HepG2 (cell line): ENCODE results near the gene CELSR2. TPM values are rescaled to one million over a fixed set of nuclear protein-coding genes. Genes with fewer than 3 reads are reported as not detected.

Source experiments
- JARID2 ChIP-seq: sonication (generic); formaldehyde crosslinking; IDR thresholded peaks from 2 replicates; pipeline ENCODE4 v1.8.1; 2023; ENCODE audit warnings: missing genetic modification reagents, inconsistent platforms; ENCODE audit not compliant: insufficient replicate concordance
- SETDB1 ChIP-seq: sonication (generic); formaldehyde crosslinking; IDR thresholded peaks from 2 replicates; pipeline ENCODE4 v1.5.1; 2020; ENCODE audit warnings: missing genetic modification reagents, mild to moderate bottlenecking, borderline replicate concordance
- SIX1 ChIP-seq: sonication (generic); formaldehyde crosslinking; IDR thresholded peaks from 2 replicates; pipeline ENCODE4 v1.4.0; 2020; ENCODE audit warnings: missing genetic modification reagents, borderline replicate concordance
- SMARCC2 ChIP-seq: fragments of 450-650 bp; IDR thresholded peaks from 2 replicates; pipeline ENCODE4 v1.6.1; 2017; ENCODE audit warnings: antibody characterized with exemption, mild to moderate bottlenecking
- ZKSCAN8 ChIP-seq: IDR thresholded peaks from 2 replicates; pipeline ENCODE4 v1.6.1; 2016; ENCODE audit warnings: borderline replicate concordance, missing genetic modification reagents, missing compliant biosample characterization
- ZNF234 ChIP-seq: sonication (generic); formaldehyde crosslinking; conservative IDR thresholded peaks from 2 replicates; pipeline ENCODE4 v1.5.1; 2020; ENCODE audit warnings: mild to moderate bottlenecking, missing genetic modification reagents
- ZNF292 ChIP-seq: sonication (generic); formaldehyde crosslinking; IDR thresholded peaks from 2 replicates; pipeline ENCODE4 v1.8.1; 2022; ENCODE audit warnings: mild to moderate bottlenecking, low read depth, missing genetic modification reagents, borderline replicate concordance
- ZNF335 ChIP-seq: sonication (generic); formaldehyde crosslinking; IDR thresholded peaks from 2 replicates; pipeline ENCODE4 v1.4.0; 2020; ENCODE audit warnings: missing genetic modification reagents
- ZNF343 ChIP-seq: sonication (generic); formaldehyde crosslinking; IDR thresholded peaks from 2 replicates; pipeline ENCODE4 v1.4.0; 2020; ENCODE audit warnings: mild to moderate bottlenecking, missing genetic modification reagents
- ZNF431 ChIP-seq: sonication (generic); formaldehyde crosslinking; IDR thresholded peaks from 2 replicates; pipeline ENCODE4 v1.9.0; 2022; ENCODE audit warnings: missing genetic modification reagents, low read depth, mild to moderate bottlenecking, borderline replicate concordance
- ZNF569 ChIP-seq: sonication (generic); formaldehyde crosslinking; IDR thresholded peaks from 2 replicates; pipeline ENCODE4 v1.5.0; 2020; ENCODE audit warnings: mild to moderate bottlenecking, missing genetic modification reagents, moderate library complexity, borderline replicate concordance
- ZNF749 ChIP-seq: sonication (generic); formaldehyde crosslinking; IDR thresholded peaks from 2 replicates; pipeline ENCODE4 v1.8.0; 2022; ENCODE audit warnings: mild to moderate bottlenecking, missing genetic modification reagents, moderate library complexity, borderline replicate concordance
- ZNF891 ChIP-seq: sonication (generic); formaldehyde crosslinking; IDR thresholded peaks from 2 replicates; pipeline ENCODE4 v1.5.0; 2020; ENCODE audit warnings: mild to moderate bottlenecking, missing genetic modification reagents
- polyA plus RNA-seq, 8 experiments: library from polyadenylated mRNA; depleted of rRNA in 3 of 8; stranded (reverse) in 7 of 8; unstranded in 1 of 8; fragments of >200 nt; fragmentation: Illumina TruSeq in 4 of 8; extraction: Trizol in 4 of 8; gene quantifications; 2 replicates each; pipeline versions ENCODE4 v1.2.1 to v1.2.3, GENCODE V29; 2011 to 2016; ENCODE audit warnings: low read depth in 4 of 8, missing spikeins in 1 of 8, mixed read lengths in 1 of 8; ENCODE audit not compliant: insufficient read depth in 1 of 8
- total RNA-seq, 5 experiments: library from RNA; depleted of rRNA; stranded (reverse); fragments of >200 nt; fragmentation: Illumina TruSeq; extraction: Trizol; gene quantifications; 2 replicates each; pipeline ENCODE4 v1.2.3, GENCODE V29; 2016; ENCODE audit warnings: low read depth in 1 of 5
- TF ChIP-seq, protein P1 (sequence below): sonication (generic); formaldehyde crosslinking; IDR thresholded peaks from 2 replicates; pipeline ENCODE4 v1.5.0; 2020; ENCODE audit warnings: missing genetic modification reagents, mild to moderate bottlenecking, borderline replicate concordance
- TF ChIP-seq, protein P2 (sequence below): sonication (generic); formaldehyde crosslinking; IDR thresholded peaks from 2 replicates; pipeline ENCODE4 v1.4.0; 2020; ENCODE audit warnings: mild to moderate bottlenecking, missing genetic modification reagents
- TF ChIP-seq, protein P3 (sequence below), 2 experiments: sonication (generic) in 1 of 2; formaldehyde crosslinking in 1 of 2; IDR thresholded peaks; 2 replicates each; pipeline versions ENCODE4 v1.4.0 to v1.6.1; 2018 to 2020; ENCODE audit warnings: missing genetic modification reagents in 2 of 2, borderline replicate concordance in 1 of 2, low read depth in 1 of 2, mild to moderate bottlenecking in 1 of 2, missing biosample characterization in 1 of 2
- TF ChIP-seq, protein P4 (sequence below): IDR thresholded peaks from 2 replicates; pipeline ENCODE4 v1.6.1; 2016; ENCODE audit warnings: mild to moderate bottlenecking, missing biosample characterization, missing genetic modification reagents

CELSR2 gene
- total and polyA plus RNA-seq, 2 of the 13 experiments (the other 11 are each of a cell fraction or from before 2014, with no cell fraction given) = 4.0 to 6.6 TPM

DNA sequence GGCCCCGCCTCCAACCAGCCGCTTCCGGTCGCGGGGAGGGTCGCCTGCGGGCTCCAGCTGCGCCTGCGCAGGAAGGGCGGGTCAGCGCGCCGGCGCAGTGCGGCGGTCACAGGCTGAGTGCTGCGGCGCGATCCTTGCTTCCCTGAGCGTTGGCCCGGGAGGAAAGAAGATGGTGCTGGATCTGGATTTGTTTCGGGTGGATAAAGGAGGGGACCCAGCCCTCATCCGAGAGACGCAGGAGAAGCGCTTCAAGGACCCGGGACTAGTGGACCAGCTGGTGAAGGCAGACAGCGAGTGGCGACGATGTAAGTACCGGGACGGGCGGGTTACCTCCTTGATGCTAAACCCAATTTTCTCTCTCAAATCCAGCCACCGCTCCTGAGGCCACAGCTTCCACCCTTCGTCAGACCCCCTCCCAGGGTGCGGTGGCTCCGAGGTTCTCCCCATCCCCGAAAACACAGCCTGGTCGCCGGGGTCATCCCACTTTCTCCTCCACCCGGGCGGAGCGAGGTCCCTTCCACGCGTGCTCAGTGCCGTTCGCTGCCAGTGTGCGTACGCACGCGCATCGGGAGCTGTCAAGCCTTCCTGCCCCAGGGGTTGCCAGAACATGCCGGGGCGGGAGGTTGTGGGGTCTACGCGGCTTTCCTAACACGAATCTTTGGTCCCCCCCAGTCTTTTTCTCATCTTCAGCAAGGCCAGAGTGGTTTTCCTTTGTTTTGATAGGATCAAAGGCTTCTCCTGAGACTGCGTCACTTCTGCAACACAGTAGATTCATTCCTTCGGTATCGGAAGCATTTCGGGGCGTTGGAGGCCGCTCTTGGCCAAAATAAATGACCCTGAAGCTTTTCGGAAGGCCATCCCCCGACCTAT lies 35.3 kb upstream of the CELSR2 start, which contains the start of gene SARS1 (continued):
- TF ChIP-seq, protein P1, sequence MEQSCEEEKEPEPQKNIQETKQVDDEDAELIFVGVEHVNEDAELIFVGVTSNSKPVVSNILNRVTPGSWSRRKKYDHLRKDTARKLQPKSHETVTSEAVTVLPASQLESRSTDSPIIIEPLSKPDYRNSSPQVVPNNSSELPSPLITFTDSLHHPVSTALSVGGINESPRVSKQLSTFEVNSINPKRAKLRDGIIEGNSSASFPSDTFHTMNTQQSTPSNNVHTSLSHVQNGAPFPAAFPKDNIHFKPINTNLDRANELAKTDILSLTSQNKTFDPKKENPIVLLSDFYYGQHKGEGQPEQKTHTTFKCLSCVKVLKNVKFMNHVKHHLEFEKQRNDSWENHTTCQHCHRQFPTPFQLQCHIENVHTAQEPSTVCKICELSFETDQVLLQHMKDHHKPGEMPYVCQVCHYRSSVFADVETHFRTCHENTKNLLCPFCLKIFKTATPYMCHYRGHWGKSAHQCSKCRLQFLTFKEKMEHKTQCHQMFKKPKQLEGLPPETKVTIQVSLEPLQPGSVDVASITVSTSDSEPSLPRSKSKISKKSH (CRISPR knock-in tag) = 0 out of 2 replicates have a peak, but pooled peaks have one; percentile 52
- TF ChIP-seq SIX1 (CRISPR knock-in tag) (no peak), ZNF335 (no peak), JARID2 (no peak), ZNF749 (CRISPR knock-in tag) (no peak), ZNF234 (no peak), ZKSCAN8 (no peak), ZNF431 (CRISPR knock-in tag) (no peak), SMARCC2 (no peak), ZNF343 (CRISPR knock-in tag) (peak; percentile 63; the same call in 1 of the 2 replicates), ZNF292 (peak; percentile 14; the same call in 1 of the 2 replicates), ZNF569 (CRISPR knock-in tag) (no peak), SETDB1 (no peak), ZNF891 (CRISPR knock-in tag) (0 out of 2 replicates have a peak, but pooled peaks have one; percentile 70)
- TF ChIP-seq, protein P2, sequence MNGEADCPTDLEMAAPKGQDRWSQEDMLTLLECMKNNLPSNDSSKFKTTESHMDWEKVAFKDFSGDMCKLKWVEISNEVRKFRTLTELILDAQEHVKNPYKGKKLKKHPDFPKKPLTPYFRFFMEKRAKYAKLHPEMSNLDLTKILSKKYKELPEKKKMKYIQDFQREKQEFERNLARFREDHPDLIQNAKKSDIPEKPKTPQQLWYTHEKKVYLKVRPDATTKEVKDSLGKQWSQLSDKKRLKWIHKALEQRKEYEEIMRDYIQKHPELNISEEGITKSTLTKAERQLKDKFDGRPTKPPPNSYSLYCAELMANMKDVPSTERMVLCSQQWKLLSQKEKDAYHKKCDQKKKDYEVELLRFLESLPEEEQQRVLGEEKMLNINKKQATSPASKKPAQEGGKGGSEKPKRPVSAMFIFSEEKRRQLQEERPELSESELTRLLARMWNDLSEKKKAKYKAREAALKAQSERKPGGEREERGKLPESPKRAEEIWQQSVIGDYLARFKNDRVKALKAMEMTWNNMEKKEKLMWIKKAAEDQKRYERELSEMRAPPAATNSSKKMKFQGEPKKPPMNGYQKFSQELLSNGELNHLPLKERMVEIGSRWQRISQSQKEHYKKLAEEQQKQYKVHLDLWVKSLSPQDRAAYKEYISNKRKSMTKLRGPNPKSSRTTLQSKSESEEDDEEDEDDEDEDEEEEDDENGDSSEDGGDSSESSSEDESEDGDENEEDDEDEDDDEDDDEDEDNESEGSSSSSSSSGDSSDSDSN = peak; percentile 40; the same call in 1 of the 2 replicates
- TF ChIP-seq, protein P3, sequence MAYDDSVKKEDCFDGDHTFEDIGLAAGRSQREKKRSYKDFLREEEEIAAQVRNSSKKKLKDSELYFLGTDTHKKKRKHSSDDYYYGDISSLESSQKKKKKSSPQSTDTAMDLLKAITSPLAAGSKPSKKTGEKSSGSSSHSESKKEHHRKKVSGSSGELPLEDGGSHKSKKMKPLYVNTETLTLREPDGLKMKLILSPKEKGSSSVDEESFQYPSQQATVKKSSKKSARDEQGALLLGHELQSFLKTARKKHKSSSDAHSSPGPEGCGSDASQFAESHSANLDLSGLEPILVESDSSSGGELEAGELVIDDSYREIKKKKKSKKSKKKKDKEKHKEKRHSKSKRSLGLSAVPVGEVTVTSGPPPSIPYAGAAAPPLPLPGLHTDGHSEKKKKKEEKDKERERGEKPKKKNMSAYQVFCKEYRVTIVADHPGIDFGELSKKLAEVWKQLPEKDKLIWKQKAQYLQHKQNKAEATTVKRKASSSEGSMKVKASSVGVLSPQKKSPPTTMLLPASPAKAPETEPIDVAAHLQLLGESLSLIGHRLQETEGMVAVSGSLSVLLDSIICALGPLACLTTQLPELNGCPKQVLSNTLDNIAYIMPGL (CRISPR knock-in tag; IDR thresholded peaks at IDR 0.05; ENCODE audit: borderline replicate concordance in 1 of 2, low read depth in 1 of 2) = peak; percentile 21 to 34; a peak in 1 of 4 replicates
- TF ChIP-seq, protein P4, sequence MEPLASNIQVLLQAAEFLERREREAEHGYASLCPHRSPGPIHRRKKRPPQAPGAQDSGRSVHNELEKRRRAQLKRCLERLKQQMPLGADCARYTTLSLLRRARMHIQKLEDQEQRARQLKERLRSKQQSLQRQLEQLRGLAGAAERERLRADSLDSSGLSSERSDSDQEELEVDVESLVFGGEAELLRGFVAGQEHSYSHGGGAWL = peak; percentile 53; the same call in 1 of the 2 replicates
